ENCODE measurements around the gene SDF2L1. TPM values are rescaled to one million over a fixed set of nuclear protein-coding genes. Genes with fewer than 3 reads are reported as not detected.

Gene SDF2L1
- total RNA-seq, 1 donor from 2014 or later, result 21.8 TPM

Small RNA genes lying within 50 kb of the gene (microRNA-seq; reads per million reads assigned to microRNA genes)
- gene MIR130B, result 240 reads per million, percentile 67 among the genes with 10 or more reads in this experiment
- not detected for gene MIR301B

Other genes starting within 250 kb of the SDF2L1 start
- 4.8 TPM for gene HIC2, start 224.9 kb upstream of the SDF2L1 start, total RNA-seq
- 1.4 TPM for gene TMEM191C, start 174.9 kb upstream of the SDF2L1 start, total RNA-seq
- 0.36 TPM for gene RIMBP3C, start 90.8 kb upstream of the SDF2L1 start, total RNA-seq
- gene UBE2L3, start 74.6 kb upstream of the SDF2L1 start, total RNA-seq, result 40.8 TPM
- gene YDJC, start 12.3 kb upstream of the SDF2L1 start, total RNA-seq, result 7.0 TPM
- gene CCDC116, start 9.5 kb upstream of the SDF2L1 start, total RNA-seq, result 0.89 TPM
- gene PPIL2, start 23.7 kb downstream of the SDF2L1 start, total RNA-seq, result 31.9 TPM
- 8.2 TPM for gene YPEL1, start 93.5 kb downstream of the SDF2L1 start, total RNA-seq
- gene MAPK1, start 225.3 kb downstream of the SDF2L1 start, total RNA-seq, result 135 TPM

Measured in sciatic nerve (tissue), 1 donor.